ENCODE results near the gene BUB1B. TPM values are rescaled to one million over a fixed set of nuclear protein-coding genes. Genes with fewer than 3 reads are reported as not detected.

BUB1B gene
- total RNA-seq = 1.8 and 33.3 TPM in 2 replicates

GRCh38 chr15:40160689-40161688 is at the start of gene BUB1B:
Gene BUB1B, plus strand, starts transcription at chr15:40161069. Its CDS starts 152 bp downstream, at chr15:40161221.

GRCh38 chr15:40238532-40239403 is 77.9 kb downstream of the BUB1B start, which contains the start of gene PAK6:
Gene PAK6, plus strand, starts transcription at chr15:40239063. Its CDS starts 25,723 bp downstream, at chr15:40264786.

Other genes starting within 250 kb of the BUB1B start
- gene GPR176, start 240.8 kb upstream of the BUB1B start, total RNA-seq = 103 and 182 TPM in 2 replicates
- gene EIF2AK4, start 227.0 kb upstream of the BUB1B start, total RNA-seq = 91.6 and 98.2 TPM in 2 replicates
- gene SRP14, start 121.9 kb upstream of the BUB1B start, total RNA-seq = 208 and 209 TPM in 2 replicates
- 4.8 and 6.4 TPM in 2 replicates for gene BMF, start 52.2 kb upstream of the BUB1B start, total RNA-seq
- gene PAK6, start 78.0 kb downstream of the BUB1B start, total RNA-seq = under 0.01 and 0.29 TPM in 2 replicates
- gene ANKRD63, start 122.0 kb downstream of the BUB1B start, total RNA-seq = not detected in 2 replicates
- gene PLCB2, start 146.9 kb downstream of the BUB1B start, total RNA-seq = 0.17 and 0.29 TPM in 2 replicates
- gene INAFM2, start 162.6 kb downstream of the BUB1B start, total RNA-seq = 5.4 and 15.7 TPM in 2 replicates
- 21.2 and 39.2 TPM in 2 replicates for gene CCDC9B, start 179.9 kb downstream of the BUB1B start, total RNA-seq
- not detected in 2 replicates for gene PHGR1, start 190.0 kb downstream of the BUB1B start, total RNA-seq
- under 0.01 and 2.2 TPM in 2 replicates for gene DISP2, start 197.2 kb downstream of the BUB1B start, total RNA-seq
- gene KNSTRN, start 221.7 kb downstream of the BUB1B start, total RNA-seq = 12.9 and 81.2 TPM in 2 replicates
- 48.1 and 79.6 TPM in 2 replicates for gene IVD, start 244.7 kb downstream of the BUB1B start, total RNA-seq

Data from smooth muscle cell of trachea (primary cell).